ENCODE results near the gene C17orf78.

Gene C17orf78

GRCh38 chr17:37358098-37358829 is 17.5 kb upstream of the C17orf78 start:
- no peak for TF ChIP-seq CTCF (IDR thresholded peaks at IDR 0.05; ENCODE audit: insufficient read depth, low read depth, low read length, missing control alignments)
- peak; percentile 59 for DNase-seq (ENCODE audit: low read depth)
- peak overlapping the region; percentile 99 for H3K4me3 ChIP-seq (ENCODE audit: low read depth, low read length)

DNA sequence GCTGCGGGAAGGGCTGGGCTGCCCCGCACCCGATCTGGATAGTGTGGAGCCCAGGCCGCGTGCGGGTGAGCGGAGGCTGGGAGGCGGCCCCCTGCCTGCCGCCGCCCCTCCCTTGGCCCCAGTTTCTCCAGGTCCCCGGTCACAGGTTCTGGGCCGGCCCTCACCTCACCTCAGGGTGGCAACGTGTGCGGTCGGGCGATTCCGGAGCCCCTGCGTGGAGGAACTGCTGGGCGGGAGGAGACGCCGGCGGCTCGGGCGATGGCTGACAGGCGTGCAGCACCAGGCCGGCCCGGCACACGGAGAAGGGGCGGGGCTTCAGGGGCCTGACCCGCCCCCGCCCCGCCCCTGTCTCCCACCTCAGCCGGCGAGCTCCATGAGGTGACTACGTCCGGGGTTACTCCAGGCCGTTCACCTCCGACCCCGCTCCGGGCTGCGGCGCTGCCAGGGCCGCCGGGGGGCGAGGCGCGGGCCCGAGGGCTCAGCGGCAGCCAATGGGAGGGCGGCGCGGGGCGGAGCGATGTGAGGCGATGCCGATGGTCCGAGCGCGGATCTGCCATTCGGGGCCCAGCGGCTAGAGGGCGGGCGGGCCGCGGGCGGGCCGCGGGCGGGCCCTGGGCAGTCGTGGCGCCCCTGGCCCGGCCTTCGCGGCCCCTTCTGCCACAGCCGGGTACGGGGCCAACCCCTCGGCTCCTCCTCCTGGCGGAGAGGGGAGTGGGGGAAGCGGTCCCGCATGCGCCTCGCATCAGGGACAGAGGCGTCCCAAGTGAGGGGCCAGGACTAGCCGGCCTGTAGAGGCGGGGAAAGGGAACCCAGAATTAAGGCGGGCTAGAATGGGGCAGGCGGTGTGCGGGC is 16.7 kb upstream of the C17orf78 start:
- peak; percentile 24 for TF ChIP-seq CTCF (IDR thresholded peaks at IDR 0.05; ENCODE audit: insufficient read depth, low read depth, low read length, missing control alignments)
- DNase-seq (ENCODE audit: low read depth): peak; percentile 98
- H3K4me3 ChIP-seq (ENCODE audit: low read depth, low read length): peak overlapping the region; percentile 99

- H3K4me3 ChIP-seq (ENCODE audit: low read depth, low read length): peak overlapping the region; percentile 60
- DNase-seq (ENCODE audit: low read depth): no peak
- no peak for TF ChIP-seq CTCF (IDR thresholded peaks at IDR 0.05; ENCODE audit: insufficient read depth, low read depth, low read length, missing control alignments)
Observed at GRCh38 chr17:37359682-37360188, 16.1 kb upstream of the C17orf78 start.

GRCh38 chr17:37360632-37361031 is 15.2 kb upstream of the C17orf78 start:
- H3K4me3 ChIP-seq (ENCODE audit: low read depth, low read length): no peak overlapping the region
- TF ChIP-seq CTCF (IDR thresholded peaks at IDR 0.05; ENCODE audit: insufficient read depth, low read depth, low read length, missing control alignments): no peak
- no peak for DNase-seq (ENCODE audit: low read depth)

GRCh38 chr17:37361543-37361942 is 14.2 kb upstream of the C17orf78 start:
- no peak for DNase-seq (ENCODE audit: low read depth)
- H3K4me3 ChIP-seq (ENCODE audit: low read depth, low read length): no peak overlapping the region
- no peak for TF ChIP-seq CTCF (IDR thresholded peaks at IDR 0.05; ENCODE audit: insufficient read depth, low read depth, low read length, missing control alignments)

DNA sequence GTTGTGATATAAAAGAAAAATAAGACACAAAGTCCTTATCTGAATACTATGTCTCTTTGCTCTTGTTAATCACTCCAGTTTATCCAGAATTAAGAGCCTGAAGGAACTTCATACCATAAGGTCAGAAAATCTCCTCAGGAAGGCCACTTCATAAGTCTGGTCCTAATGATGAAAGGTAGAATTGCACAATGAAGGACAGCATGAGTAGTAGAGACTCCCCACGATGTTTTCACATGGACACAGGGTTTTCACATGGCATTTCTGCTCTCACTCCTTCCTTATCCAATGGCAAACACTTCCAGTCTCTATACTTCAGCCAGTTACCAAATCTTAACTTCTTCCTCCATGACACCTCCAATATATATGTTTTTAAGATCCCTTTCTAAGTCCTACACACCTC is 10.2 kb upstream of the C17orf78 start:
- TF ChIP-seq CTCF (IDR thresholded peaks at IDR 0.05; ENCODE audit: insufficient read depth, low read depth, low read length, missing control alignments): no peak

More for the DNA sequence above, 10.2 kb upstream of the C17orf78 start:
- no peak overlapping the region for H3K4me3 ChIP-seq (ENCODE audit: low read depth, low read length)
- DNase-seq (ENCODE audit: low read depth): no peak
